Large intestine (tissue), 3 donors: ENCODE data around the gene TMEM95. TPM values are rescaled to one million over a fixed set of nuclear protein-coding genes. Genes with fewer than 3 reads are reported as not detected.

ENCODE experiments used
- DNase-seq, 2 donors: peaks; one replicate each; pipeline versions ENCODE4 v3.0.0 to v3.0.0-alpha.2; 2013
- H3K27ac ChIP-seq: one replicate; pipeline ENCODE4 v1.5.1; 2013; ENCODE audit warnings: low read length
- H3K27me3 ChIP-seq: 2 replicates; pipeline ENCODE4 v1.6.1; 2013; ENCODE audit warnings: low read length; ENCODE audit not compliant: control insufficient read depth, insufficient read depth
- H3K36me3 ChIP-seq: 2 replicates; pipeline ENCODE4 v1.6.1; 2013; ENCODE audit warnings: low read length; ENCODE audit not compliant: control insufficient read depth, insufficient read depth
- H3K4me1 ChIP-seq: one replicate; pipeline ENCODE4 v1.6.1; 2013; ENCODE audit warnings: low read length; ENCODE audit not compliant: control insufficient read depth, insufficient read depth
- H3K4me3 ChIP-seq: one replicate; pipeline ENCODE4 v1.5.1; 2013; ENCODE audit warnings: low read length
- H3K9me3 ChIP-seq: one replicate; pipeline ENCODE4 v1.6.1; 2013; ENCODE audit warnings: mild to moderate bottlenecking, low read depth, low read length, moderate library complexity; ENCODE audit not compliant: control insufficient read depth
- WGBS: methylation state at CpG from one replicate; pipeline ENCODE4 v1.1.5; 2013; ENCODE audit warnings: low lambda C conversion rate; ENCODE audit not compliant: insufficient coverage; 5-methylcytosine and 5-hydroxymethylcytosine counted together
- polyA plus RNA-seq: library from polyadenylated mRNA; unstranded; fragments of 120-200 nt; gene quantifications from one replicate; pipeline ENCODE4 v1.2.1, GENCODE V29; 2013

TMEM95 gene
- polyA plus RNA-seq, 1 donor: 0.04 TPM

DNA sequence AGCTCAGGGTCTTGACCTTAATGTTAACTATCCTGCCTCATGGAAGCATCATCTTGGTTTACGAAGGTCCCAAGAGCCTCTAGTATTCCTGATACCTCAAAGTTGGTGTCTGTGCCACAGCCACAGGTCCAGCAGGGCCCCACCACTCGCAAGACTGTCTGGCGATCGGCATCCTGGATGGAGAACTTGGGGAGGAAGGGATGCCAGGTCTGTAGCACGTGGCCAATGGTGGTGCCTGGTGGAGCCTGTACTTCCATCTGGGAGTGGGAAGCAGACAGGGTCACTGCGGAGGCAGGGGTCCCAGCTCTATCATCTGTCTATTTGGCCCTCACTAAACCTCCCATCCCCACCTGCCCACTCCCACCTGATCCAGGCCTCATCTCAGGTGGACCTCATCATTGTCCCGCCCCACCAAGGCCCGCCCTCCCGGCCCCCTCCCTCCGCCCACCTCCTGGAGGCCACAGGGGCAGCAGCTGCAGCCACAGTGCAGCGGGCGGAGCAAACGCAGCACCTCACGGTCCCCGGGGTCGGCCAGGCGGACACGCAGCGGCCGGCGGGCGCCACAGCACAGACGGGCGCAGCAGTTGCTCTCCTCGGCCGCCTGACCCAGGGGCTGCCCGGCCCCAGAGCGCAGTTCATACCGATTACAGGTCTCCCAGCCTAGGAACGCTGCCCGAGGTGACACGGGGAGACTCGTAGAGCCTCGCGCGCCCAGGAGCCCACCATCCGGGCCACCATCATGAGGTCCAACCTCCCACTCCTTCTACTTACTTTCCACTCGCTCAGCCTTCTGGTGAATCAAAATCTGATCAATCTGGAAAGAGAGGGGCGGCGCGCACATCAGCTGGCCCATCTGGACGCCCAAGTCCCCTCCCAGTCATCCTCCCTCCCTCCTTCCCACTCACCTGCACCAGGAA lies 38.0 kb downstream of the TMEM95 start:
- peak in 1 of 2 donors; percentile 25 for DNase-seq
- Histone ChIP-seq H3K9me3 (no peaks in the 10 kb centered on the region), H3K4me1 (peaks cover 16% of the 10 kb centered on the region), H3K4me3 (peak overlapping the region; percentile 99), H3K36me3 (peaks cover 33% of the 10 kb centered on the region), H3K27me3 (peaks cover 7% of the 10 kb centered on the region), H3K27ac (no peak overlapping the region)
- WGBS: no CpG with 5 or more reads among the region's 42 CpGs

DNA sequence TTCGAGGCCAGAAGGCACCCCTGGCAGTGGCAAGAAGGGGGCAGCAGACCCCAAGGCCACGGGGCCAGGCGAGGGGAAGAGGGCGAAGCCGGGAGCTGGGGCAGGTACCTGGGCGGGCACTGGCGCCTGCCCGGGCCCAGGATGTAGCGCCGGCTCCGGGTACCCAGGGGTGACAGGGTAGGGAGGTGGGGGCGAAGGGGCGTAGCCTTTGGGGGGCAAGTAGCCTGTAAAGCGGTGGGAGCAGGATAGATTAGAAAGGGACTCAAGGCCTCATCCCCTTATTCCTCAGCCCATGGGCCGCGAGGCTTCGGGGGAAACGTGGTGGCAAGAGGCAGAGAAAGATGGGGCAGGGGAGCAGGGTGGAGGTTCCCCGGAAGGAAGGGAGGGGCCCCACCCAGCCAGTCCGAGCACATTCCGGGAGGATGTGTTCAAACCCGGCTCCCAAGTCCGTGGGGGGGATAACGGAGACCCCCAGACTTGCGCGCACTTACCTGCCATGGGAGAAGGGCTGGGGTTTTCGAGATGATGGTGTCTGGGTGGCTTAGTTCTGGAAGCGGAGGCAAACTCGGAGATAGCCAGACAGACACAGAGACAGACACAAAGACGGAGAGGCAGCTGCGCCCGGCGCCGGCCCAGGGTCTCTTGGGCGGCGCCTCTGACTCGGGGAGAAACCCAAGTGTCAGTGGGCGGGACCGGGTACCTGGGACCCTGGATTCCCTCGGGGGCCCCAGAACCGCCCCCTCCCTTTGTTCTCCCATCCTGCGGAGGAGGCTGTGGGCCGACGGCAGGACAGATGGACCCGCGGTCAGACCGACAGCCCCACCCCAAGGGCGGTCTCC lies 38.9 kb downstream of the TMEM95 start:
- peaks cover 24% of the 10 kb centered on the region for H3K36me3 ChIP-seq
- peak overlapping the region; percentile 99 for H3K4me3 ChIP-seq
- no CpG with 5 or more reads among the region's 48 CpGs for WGBS
- peaks cover 7% of the 10 kb centered on the region for H3K27me3 ChIP-seq
- peak overlapping the region; percentile 74 for H3K27ac ChIP-seq
- no peaks in the 10 kb centered on the region for H3K9me3 ChIP-seq
- DNase-seq: no peak
- peaks cover 16% of the 10 kb centered on the region for H3K4me1 ChIP-seq

DNA sequence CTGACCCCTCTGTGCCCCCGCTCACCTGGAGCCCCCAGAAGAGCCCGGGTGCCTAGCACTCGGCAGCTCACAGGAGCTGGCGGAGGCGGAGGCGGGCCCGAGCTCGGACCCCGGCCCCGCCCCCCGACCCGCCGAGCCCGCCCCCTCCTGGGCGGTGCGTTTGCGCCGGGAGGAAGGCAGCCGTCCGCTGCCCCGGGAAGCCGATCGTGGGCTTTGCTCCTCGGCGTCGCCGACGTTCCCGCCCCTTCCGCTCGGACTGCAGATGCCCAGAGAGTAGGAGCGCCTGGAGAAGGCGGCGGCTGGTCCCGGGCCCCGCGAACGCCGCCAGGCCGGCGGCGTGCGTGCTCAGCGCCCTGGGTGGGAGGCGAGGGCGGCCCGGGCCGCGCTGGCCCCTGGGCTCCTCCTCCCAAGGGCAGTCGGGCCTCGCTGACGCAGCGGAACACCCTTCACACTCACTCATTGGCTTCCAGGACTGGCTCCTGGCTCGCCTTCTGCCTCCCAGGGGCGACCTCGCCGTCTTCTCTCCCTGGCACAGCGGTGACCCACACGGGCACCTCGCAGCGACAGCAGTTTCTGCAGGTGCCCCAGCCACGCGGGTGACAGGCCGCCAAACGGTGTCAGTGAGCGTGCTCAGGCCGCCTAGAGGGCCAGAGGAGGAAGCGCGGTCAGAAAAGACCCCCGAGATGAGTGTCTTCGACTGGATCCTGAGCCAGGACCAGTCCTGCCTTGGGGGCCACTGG lies 39.7 kb downstream of the TMEM95 start, which contains the start of gene PLSCR3:
PLSCR3 (minus strand) TSS at position 74 of the 740 bp plus-strand sequence. CDS start 415 bp downstream, outside the sequence.
- Histone ChIP-seq H3K9me3 (no peaks in the 10 kb centered on the region), H3K4me3 (peak within 1 kb of the TSS; percentile 99), H3K4me1 (peaks cover 16% of the 10 kb centered on the region), H3K36me3 (peaks cover 16% of the 10 kb centered on the region), H3K27me3 (peaks cover 7% of the 10 kb centered on the region), H3K27ac (peak within 1 kb of the TSS; percentile 74)
- no CpG with 5 or more reads among the region's 71 CpGs for WGBS
- peak; percentile 78 to 89 for DNase-seq

DNA sequence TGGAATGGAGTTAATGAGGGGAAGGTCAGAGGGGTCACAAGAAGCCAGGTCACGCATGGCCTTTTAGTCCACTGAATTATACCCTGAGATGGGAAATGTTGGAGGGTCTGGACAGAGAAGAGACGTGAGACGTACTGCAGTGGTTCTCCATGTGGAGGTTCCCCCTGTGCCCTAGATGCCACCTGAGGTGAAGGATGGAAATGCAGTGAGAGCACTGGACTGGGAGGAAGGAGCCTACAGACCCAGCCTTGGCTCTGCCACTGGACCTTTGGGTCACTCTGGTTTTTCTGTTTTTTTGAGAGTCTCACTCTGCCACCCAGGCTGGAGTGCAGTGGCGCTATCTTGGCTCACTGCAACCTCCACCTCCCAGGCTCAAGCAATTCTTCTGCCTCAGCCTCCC lies 41.2 kb downstream of the TMEM95 start:
- peaks cover 16% of the 10 kb centered on the region for H3K4me1 ChIP-seq
- peaks cover 7% of the 10 kb centered on the region for H3K27me3 ChIP-seq
- H3K9me3 ChIP-seq: no peaks in the 10 kb centered on the region
- H3K4me3 ChIP-seq: no peak overlapping the region
- peaks cover 5% of the 10 kb centered on the region for H3K36me3 ChIP-seq
- no peak for DNase-seq
- 100% methylated on average over 1 of the region's 4 CpGs for WGBS
- H3K27ac ChIP-seq: no peak overlapping the region

DNA sequence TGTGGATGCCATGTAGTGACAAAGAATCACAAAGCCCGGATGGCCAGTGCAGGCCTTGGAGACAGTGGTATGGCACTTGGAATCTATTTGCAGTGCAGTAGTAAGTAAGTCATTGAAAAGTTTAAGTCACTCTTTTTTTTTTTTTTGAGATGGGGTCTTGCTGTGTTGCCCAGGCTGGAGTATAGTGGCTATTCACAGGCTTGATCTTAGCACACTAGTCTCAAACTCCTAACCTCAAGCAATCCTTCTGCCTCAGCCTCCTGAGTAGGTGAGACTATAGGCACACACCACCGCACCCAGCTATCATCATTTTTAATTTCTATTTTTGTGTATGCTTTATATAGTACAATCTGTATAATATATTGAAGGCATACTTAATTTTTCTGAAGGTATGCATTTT lies 43.7 kb downstream of the TMEM95 start:
- Histone ChIP-seq H3K4me1 (peaks cover 17% of the 10 kb centered on the region), H3K4me3 (no peak overlapping the region), H3K27me3 (peaks cover 2% of the 10 kb centered on the region), H3K36me3 (no peaks in the 10 kb centered on the region), H3K9me3 (no peaks in the 10 kb centered on the region), H3K27ac (no peak overlapping the region)
- no CpG with 5 or more reads among the region's 2 CpGs for WGBS
- DNase-seq: no peak

DNA sequence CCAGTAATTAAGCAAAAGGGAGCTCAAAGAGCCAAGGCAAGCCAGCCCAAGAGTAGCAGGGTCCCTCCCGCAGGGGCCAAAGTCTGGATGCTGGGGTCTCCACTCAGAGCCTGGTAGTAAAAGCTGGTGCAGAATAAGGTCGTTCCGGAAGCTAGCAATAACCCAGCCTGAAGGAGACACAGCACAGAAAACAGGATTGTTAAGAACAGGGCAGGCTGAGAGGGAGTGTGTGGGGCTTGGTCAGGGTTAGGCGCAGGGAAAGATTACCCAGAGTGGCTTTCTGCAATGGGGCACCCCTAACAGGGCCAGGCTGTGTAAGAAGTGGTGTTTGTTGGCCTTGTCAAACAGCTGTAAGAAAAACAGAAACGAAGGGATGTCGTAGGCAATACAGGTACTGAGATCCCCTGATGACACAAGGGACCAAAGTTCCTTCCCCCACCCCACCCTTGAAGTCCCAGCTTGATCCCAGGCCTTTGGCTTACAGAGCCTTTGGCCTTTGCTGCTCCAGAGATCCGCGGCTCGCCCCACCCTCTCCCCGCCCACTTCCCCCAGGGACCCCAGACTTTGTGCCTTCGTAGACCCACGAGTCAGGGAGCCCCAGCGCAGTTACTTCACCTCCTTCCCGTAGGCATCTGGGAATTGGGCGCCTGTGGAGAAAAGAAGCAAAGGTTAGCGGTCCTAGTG lies 48.2 kb downstream of the TMEM95 start:
- Histone ChIP-seq H3K27ac (peak overlapping the region; percentile 96), H3K27me3 (peaks cover 31% of the 10 kb centered on the region), H3K9me3 (no peaks in the 10 kb centered on the region), H3K4me3 (peak overlapping the region; percentile 93), H3K36me3 (no peaks in the 10 kb centered on the region), H3K4me1 (peaks cover 9% of the 10 kb centered on the region)
- WGBS: no CpG with 5 or more reads among the region's 16 CpGs
- peak; percentile 93 to 97 for DNase-seq

DNA sequence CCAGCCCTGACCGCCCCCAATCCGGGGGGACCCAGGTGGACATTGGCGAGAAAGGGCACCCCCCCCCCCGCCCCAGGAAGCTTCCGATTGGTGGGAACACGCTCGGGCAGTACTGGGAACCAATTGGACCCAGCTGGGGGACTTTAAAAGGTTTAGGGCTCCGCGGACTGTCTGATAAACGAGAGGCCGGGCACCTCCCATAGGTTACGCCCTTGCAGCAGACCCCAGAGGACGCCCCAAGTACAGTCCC lies 48.7 kb downstream of the TMEM95 start:
- peak overlapping the region; percentile 96 for H3K27ac ChIP-seq
- no peaks in the 10 kb centered on the region for H3K9me3 ChIP-seq
- no peaks in the 10 kb centered on the region for H3K36me3 ChIP-seq
- H3K4me3 ChIP-seq: peak overlapping the region; percentile 93
- H3K4me1 ChIP-seq: peaks cover 9% of the 10 kb centered on the region
- WGBS: no CpG with 5 or more reads among the region's 13 CpGs
- peaks cover 34% of the 10 kb centered on the region for H3K27me3 ChIP-seq
- DNase-seq: no peak

DNA sequence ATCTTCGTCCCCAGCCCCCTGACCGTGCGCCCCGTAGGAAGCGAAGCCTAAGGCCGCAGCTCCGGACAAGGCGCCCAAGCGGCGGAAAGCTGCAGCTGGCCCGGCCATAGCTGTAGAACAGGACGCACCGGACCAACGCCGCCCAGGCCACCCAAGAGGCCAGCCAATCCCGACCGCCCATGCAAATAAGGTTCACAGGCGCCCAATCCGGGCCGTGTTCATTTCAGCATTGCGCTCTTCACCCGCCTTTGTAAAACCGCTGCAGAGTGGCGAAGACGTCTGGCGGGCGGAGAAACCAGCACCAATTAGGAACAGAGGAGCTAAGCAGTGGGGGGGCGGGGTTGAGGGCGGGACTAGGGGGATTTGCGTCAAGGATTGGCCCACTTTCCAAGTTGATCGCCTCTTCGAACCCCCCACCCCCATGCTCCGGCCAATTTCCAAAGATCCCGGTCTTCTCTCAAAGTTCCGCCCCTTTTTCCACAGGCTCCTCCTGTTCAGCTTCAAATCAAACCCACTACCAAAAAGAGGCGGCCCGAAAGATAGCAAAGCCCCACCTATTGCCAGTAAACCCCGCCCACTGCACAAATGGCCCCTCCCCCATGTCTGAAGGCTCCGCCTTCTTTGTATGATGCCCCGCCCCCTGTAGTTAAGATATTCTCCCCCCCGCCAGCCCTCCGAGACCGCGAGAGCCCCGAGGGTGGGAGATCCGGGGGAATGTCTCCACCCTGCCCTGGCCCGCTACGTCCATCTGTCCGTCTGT lies 49.2 kb downstream of the TMEM95 start, which contains the start of gene TMEM256:
TMEM256 (minus strand) TSS at position 121 of the 760 bp plus-strand sequence; CDS start at position 108, 13 bp downstream.
- Histone ChIP-seq H3K4me3 (peak within 1 kb of the TSS; percentile 93), H3K27me3 (peaks cover 39% of the 10 kb centered on the region), H3K4me1 (peaks cover 9% of the 10 kb centered on the region), H3K27ac (peak within 1 kb of the TSS; percentile 96), H3K9me3 (no peaks in the 10 kb centered on the region), H3K36me3 (no peaks in the 10 kb centered on the region)
- WGBS: no CpG with 5 or more reads among the region's 49 CpGs
- peak; percentile 99 to 100 for DNase-seq

DNA sequence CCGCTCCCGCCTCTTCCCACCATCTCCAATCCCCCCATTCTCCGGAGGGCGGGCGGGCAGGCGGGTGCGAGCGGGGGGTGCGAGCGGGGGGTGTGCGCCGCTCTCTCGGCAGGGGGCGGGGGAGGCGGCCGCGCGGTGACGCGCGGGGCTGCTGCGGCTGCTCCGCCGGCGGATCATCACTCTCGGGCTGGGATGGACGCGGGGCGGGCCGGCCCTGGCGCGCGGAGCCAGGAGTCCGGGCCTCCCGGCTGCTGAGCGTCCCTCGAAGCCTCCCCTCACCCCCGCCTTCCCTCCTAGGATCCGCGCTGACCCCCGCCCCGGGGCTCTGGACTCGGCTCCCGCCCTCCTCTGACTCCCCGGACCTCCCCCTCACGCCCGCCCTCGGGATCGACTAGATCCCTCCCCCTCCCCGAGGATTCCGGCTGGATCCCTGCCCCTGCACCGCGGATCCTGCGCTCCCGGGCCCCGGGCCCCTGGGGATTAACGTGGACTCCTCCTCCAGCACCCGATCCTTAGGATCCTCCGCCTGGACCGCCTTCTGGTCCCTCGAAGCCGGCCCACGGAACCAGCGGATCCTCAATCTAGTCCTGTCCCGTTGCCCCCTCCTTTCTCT lies 49.9 kb downstream of the TMEM95 start:
- peaks cover 9% of the 10 kb centered on the region for H3K4me1 ChIP-seq
- peaks cover 45% of the 10 kb centered on the region for H3K27me3 ChIP-seq
- peak overlapping the region; percentile 68 for H3K27ac ChIP-seq
- no peaks in the 10 kb centered on the region for H3K9me3 ChIP-seq
- no peak for DNase-seq
- 0% methylated on average over 1 of the region's 65 CpGs for WGBS
- peak overlapping the region; percentile 54 for H3K4me3 ChIP-seq
- peaks cover 4% of the 10 kb centered on the region for H3K36me3 ChIP-seq
